ENCODE results near the gene HNF1B.
A peak's percentile ranks its signal among the peaks of the same experiment; 100 is the strongest.

Gene HNF1B

DNA sequence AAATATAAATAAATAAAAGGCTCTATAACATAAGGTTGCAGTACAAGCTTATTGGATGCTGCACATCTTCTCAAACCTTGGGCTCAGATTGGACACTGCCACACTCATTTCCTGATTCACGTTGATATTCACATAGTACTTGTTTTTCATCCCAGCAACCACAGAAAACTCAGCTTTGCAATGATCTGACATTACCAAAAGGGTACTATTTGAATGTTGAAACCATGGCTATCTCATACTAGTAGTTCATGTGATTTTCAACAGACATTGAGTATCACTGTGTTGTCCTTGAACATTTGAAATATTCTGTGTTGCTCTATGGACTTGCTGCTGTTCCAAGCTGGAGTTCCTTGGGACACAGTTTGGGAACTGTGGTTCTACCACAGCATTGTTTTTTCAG is 87.7 kb downstream of the HNF1B start:
- FAIRE-seq (no peak), DNase-seq (ENCODE audit: insufficient read length, low spot score) (no peak)
- TF ChIP-seq POLR2A (IDR thresholded peaks at IDR 0.05; ENCODE audit: low read depth, low read length) (no peak), PAX5 (IDR thresholded peaks at IDR 0.05; ENCODE audit: insufficient read depth, low read length, severe bottlenecking) (no peak)

DNA sequence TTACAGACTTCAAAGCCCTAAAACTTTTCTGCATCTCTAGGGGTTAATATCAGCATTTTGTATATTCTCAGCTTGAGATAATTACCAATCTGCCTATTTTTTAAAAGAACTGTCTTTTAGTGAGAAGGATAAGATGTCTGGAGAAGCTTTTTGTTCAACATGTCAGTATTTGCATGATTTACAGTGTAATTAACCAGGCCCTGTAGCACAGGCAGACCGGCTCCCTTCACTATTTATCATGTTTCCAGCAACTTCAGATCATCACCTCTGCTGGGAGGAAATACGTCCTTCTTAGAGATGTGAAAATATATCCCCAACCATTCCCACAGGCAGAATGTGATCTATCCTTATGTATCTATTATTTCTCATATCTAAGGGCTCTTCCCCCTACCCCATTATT is 93.0 kb downstream of the HNF1B start:
- TF ChIP-seq POLR2A (IDR thresholded peaks at IDR 0.05; ENCODE audit: low read depth, low read length) (no peak), POU2F2 (IDR thresholded peaks at IDR 0.05; ENCODE audit: low read depth, low read length) (no peak), SPI1 (IDR thresholded peaks at IDR 0.05; ENCODE audit: low read depth, low read length) (no peak), TAF1 (IDR thresholded peaks at IDR 0.05; ENCODE audit: low read depth, low read length) (no peak), PAX5 (IDR thresholded peaks at IDR 0.05; ENCODE audit: insufficient read depth, low read length, severe bottlenecking) (no peak), POLR2AphosphoS5 (IDR thresholded peaks at IDR 0.05; ENCODE audit: low read depth, low read length) (no peak)
- DNase-seq (ENCODE audit: insufficient read length, low spot score) (no peak), FAIRE-seq (no peak)

DNA sequence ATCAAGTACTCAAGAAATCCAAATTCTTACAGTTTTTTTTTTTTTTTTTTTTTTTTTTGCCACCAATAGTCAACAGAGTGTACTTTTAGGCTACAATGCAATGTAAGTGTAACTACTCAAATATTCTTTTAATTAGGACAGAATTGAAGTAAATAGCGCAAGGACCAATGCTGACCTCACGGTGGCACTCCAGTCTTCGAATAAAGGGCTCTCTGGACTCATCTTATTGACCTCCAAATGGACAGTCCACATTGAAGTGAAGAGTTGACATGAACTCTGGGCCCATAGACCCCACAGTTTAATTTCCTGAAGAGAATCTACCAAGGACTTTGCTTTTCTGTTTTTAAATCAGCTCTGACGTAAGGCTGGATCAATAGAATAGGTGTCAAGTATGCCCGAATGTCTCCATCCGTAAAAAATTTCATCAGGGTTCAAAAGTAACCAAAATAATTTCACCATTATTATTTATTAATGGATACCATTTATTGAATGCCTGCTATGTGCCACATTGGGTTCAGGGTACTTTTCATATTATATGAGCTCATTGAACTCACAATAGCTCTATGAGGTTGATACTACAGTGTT is 94.3 kb downstream of the HNF1B start:
- TF ChIP-seq POLR2AphosphoS5 (IDR thresholded peaks at IDR 0.05; ENCODE audit: low read depth, low read length), result no peak
- no peak for TF ChIP-seq POLR2A (IDR thresholded peaks at IDR 0.05; ENCODE audit: low read depth, low read length)
- TF ChIP-seq TAF1 (IDR thresholded peaks at IDR 0.05; ENCODE audit: low read depth, low read length), result no peak
- no peak for TF ChIP-seq PAX5 (IDR thresholded peaks at IDR 0.05; ENCODE audit: insufficient read depth, low read length, severe bottlenecking)
- no peak for TF ChIP-seq SPI1 (IDR thresholded peaks at IDR 0.05; ENCODE audit: low read depth, low read length)
- no peak for TF ChIP-seq POU2F2 (IDR thresholded peaks at IDR 0.05; ENCODE audit: low read depth, low read length)
- FAIRE-seq (no peak), DNase-seq (ENCODE audit: insufficient read length, low spot score) (no peak)

GRCh38 chr17:37648555-37648954 is 96.3 kb downstream of the HNF1B start:
- 0 out of 2 replicates have a peak, but pooled peaks have one; percentile 3 for TF ChIP-seq SPI1 (IDR thresholded peaks at IDR 0.05; ENCODE audit: low read depth, low read length)
- no peak for TF ChIP-seq PAX5 (IDR thresholded peaks at IDR 0.05; ENCODE audit: insufficient read depth, low read length, severe bottlenecking)
- DNase-seq (ENCODE audit: insufficient read length, low spot score) (no peak), FAIRE-seq (no peak)

- FAIRE-seq (no peak), DNase-seq (ENCODE audit: insufficient read length, low spot score) (no peak)
- no peak for TF ChIP-seq POLR2AphosphoS5 (IDR thresholded peaks at IDR 0.05; ENCODE audit: low read depth, low read length)
- no peak for TF ChIP-seq SPI1 (IDR thresholded peaks at IDR 0.05; ENCODE audit: low read depth, low read length)
- TF ChIP-seq TAF1 (IDR thresholded peaks at IDR 0.05; ENCODE audit: low read depth, low read length), result no peak
- no peak for TF ChIP-seq POLR2A (IDR thresholded peaks at IDR 0.05; ENCODE audit: low read depth, low read length)
Observed at GRCh38 chr17:37647856-37648255, 97.0 kb downstream of the HNF1B start.

GRCh38 chr17:37643869-37644268 is 101.0 kb downstream of the HNF1B start:
- TF ChIP-seq PAX5 (IDR thresholded peaks at IDR 0.05; ENCODE audit: insufficient read depth, low read length, severe bottlenecking) (no peak), TAF1 (IDR thresholded peaks at IDR 0.05; ENCODE audit: low read depth, low read length) (no peak), POU2F2 (IDR thresholded peaks at IDR 0.05; ENCODE audit: low read depth, low read length) (no peak), SPI1 (IDR thresholded peaks at IDR 0.05; ENCODE audit: low read depth, low read length) (no peak), POLR2AphosphoS5 (IDR thresholded peaks at IDR 0.05; ENCODE audit: low read depth, low read length) (no peak), POLR2A (IDR thresholded peaks at IDR 0.05; ENCODE audit: low read depth, low read length) (no peak)
- DNase-seq (ENCODE audit: insufficient read length, low spot score) (no peak), FAIRE-seq (no peak)

- TF ChIP-seq POLR2A (IDR thresholded peaks at IDR 0.05; ENCODE audit: low read depth, low read length) (peak; percentile 85), SPI1 (IDR thresholded peaks at IDR 0.05; ENCODE audit: low read depth, low read length) (no peak), POLR2AphosphoS5 (IDR thresholded peaks at IDR 0.05; ENCODE audit: low read depth, low read length) (peak; percentile 80), PAX5 (IDR thresholded peaks at IDR 0.05; ENCODE audit: insufficient read depth, low read length, severe bottlenecking) (no peak), POU2F2 (IDR thresholded peaks at IDR 0.05; ENCODE audit: low read depth, low read length) (peak; percentile 46), TAF1 (IDR thresholded peaks at IDR 0.05; ENCODE audit: low read depth, low read length) (peak; percentile 76)
- FAIRE-seq (no peak), DNase-seq (ENCODE audit: insufficient read length, low spot score) (peak; percentile 76)
Observed at GRCh38 chr17:37643118-37643766, 101.6 kb downstream of the HNF1B start, which contains the start of gene DDX52. Gene DDX52 (minus strand): TSS chr17:37643446. CDS start chr17:37643420, 26 bp downstream.

DNA sequence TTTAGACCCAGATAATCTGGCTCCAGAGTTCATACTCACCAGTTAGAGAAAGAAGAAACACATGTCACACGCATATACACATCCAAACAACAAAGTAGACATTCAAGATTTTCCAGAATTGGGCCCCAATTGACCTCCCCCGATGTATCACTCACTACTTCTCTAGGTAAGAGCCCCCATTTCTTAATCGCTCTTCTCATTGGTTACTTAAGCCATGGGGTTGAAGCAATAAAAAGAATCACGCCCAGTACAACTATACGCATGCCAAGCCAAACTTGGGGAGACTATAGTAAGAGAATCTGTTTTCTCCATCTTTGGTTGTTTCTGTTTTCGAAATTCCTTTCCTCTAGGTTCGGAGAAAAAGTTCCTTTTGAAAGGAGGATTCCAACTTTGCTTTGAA is 102.2 kb downstream of the HNF1B start:
- DNase-seq (ENCODE audit: insufficient read length, low spot score), result no peak
- TF ChIP-seq POU2F2 (IDR thresholded peaks at IDR 0.05; ENCODE audit: low read depth, low read length), result no peak

DNA sequence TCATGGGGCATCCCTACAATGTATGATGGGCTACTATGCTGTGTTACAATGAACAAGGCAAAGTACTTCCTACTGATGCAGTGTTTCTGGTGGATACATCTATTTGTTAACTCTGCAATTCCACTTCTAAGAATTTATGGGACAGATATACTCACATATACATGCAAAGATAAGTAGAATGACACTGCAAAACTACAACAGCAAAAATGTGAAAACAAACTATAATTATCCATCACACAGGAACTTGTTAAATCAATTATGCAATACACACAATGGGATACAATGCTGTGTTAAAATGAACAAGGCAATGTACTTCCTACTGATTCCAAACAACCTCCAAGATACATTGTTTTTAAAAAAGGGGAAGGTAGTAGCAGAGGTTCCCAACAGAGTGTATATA is 104.8 kb downstream of the HNF1B start:
- no peak for FAIRE-seq
- DNase-seq (ENCODE audit: insufficient read length, low spot score), result no peak
- TF ChIP-seq POLR2AphosphoS5 (IDR thresholded peaks at IDR 0.05; ENCODE audit: low read depth, low read length) (no peak), POLR2A (IDR thresholded peaks at IDR 0.05; ENCODE audit: low read depth, low read length) (no peak), TAF1 (IDR thresholded peaks at IDR 0.05; ENCODE audit: low read depth, low read length) (no peak), PAX5 (IDR thresholded peaks at IDR 0.05; ENCODE audit: insufficient read depth, low read length, severe bottlenecking) (no peak), POU2F2 (IDR thresholded peaks at IDR 0.05; ENCODE audit: low read depth, low read length) (no peak), SPI1 (IDR thresholded peaks at IDR 0.05; ENCODE audit: low read depth, low read length) (no peak)

More for the DNA sequence above, 102.2 kb downstream of the HNF1B start:
- FAIRE-seq, result no peak

GRCh38 chr17:37637956-37638355 is 106.9 kb downstream of the HNF1B start:
- FAIRE-seq (no peak), DNase-seq (ENCODE audit: insufficient read length, low spot score) (no peak)
- TF ChIP-seq POLR2A (IDR thresholded peaks at IDR 0.05; ENCODE audit: low read depth, low read length) (no peak), POU2F2 (IDR thresholded peaks at IDR 0.05; ENCODE audit: low read depth, low read length) (no peak), POLR2AphosphoS5 (IDR thresholded peaks at IDR 0.05; ENCODE audit: low read depth, low read length) (no peak), TAF1 (IDR thresholded peaks at IDR 0.05; ENCODE audit: low read depth, low read length) (no peak), PAX5 (IDR thresholded peaks at IDR 0.05; ENCODE audit: insufficient read depth, low read length, severe bottlenecking) (no peak), SPI1 (IDR thresholded peaks at IDR 0.05; ENCODE audit: low read depth, low read length) (no peak)
